Measurements from ENCODE around the gene SCUBE3. TPM values are rescaled to one million over a fixed set of nuclear protein-coding genes. Genes with fewer than 3 reads are reported as not detected.

SCUBE3 gene
- total RNA-seq, 2 experiments from 2014 or later = not detected

- no peak overlapping the region for H3K4me3 Mint-ChIP-seq
- ChIA-PET POLR2A (no interaction called here), CTCF (interaction anchor here (0.9 kb wide), 1 partner anchor 22 kb away, joined by 3 read pairs; no protein-coding TSS in a partner anchor)
- no peak overlapping the region for H3K27ac Mint-ChIP-seq
- no peaks in the 10 kb centered on the region for H3K4me1 Mint-ChIP-seq
- H3K36me3 Mint-ChIP-seq (ENCODE audit: low read depth) = no peaks in the 10 kb centered on the region
- H3K27me3 Mint-ChIP-seq = peaks cover 24% of the 10 kb centered on the region
- DNase-seq = no peak
- no peaks in the 10 kb centered on the region for H3K9me3 Mint-ChIP-seq
Observed at GRCh38 chr6:35183935-35184334, 29.8 kb upstream of the SCUBE3 start.

DNA sequence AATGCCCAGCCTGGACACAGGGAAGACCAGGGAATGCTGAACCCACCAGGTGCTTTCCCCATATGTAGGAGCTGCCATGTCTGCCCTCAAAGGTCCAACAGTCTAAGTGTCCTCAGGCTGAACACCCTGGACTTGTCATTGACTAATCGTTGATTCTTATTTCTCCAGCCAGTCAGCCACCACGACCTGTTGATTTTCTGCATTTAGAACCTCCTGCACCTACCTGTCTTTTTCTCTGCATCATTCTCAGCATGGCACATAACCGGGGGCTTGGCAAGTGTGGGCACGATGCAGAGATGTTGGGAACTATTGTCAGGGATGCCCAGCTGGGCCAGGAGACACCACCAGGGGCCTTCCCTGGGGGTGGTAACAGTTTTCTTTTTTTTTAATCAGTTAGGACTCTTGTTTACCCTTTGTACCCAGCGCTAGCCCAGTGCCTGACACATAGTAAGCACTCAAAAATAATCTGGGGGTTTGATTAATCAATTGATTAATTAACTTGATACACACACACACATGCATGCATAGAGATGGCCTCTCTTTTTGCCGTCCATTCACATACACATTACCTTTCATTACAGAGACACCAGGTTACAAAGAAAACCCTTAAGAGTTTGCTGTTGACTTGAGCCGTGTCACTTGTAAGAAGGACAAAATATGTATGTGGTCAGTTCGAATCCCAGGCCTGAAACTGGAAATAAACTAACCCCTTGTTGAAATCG lies 29.0 kb upstream of the SCUBE3 start:
- ChIA-PET POLR2A (no interaction called here), CTCF (interaction anchor here (0.9 to 1.0 kb wide), 2 partner anchors 14 to 56 kb away, joined by 3 to 4 read pairs; no protein-coding TSS in a partner anchor)
- Mint-ChIP-seq H3K4me3 (no peak overlapping the region), H3K27ac (no peak overlapping the region), H3K27me3 (peaks cover 26% of the 10 kb centered on the region), H3K9me3 (no peaks in the 10 kb centered on the region), H3K4me1 (no peaks in the 10 kb centered on the region), H3K36me3 (ENCODE audit: low read depth) (no peaks in the 10 kb centered on the region)
- no peak for DNase-seq

GRCh38 chr6:35185302-35185681 lies 28.5 kb upstream of the SCUBE3 start:
- Mint-ChIP-seq H3K4me3 (no peak overlapping the region), H3K36me3 (ENCODE audit: low read depth) (no peaks in the 10 kb centered on the region), H3K4me1 (no peaks in the 10 kb centered on the region), H3K27ac (no peak overlapping the region), H3K27me3 (peaks cover 26% of the 10 kb centered on the region), H3K9me3 (no peaks in the 10 kb centered on the region)
- POLR2A ChIA-PET = no interaction called here
- CTCF ChIA-PET = interaction anchor here (0.9 to 1.0 kb wide), 2 partner anchors 13 to 55 kb away, joined by 3 to 4 read pairs; no protein-coding TSS in a partner anchor
- no peak for DNase-seq

DNA sequence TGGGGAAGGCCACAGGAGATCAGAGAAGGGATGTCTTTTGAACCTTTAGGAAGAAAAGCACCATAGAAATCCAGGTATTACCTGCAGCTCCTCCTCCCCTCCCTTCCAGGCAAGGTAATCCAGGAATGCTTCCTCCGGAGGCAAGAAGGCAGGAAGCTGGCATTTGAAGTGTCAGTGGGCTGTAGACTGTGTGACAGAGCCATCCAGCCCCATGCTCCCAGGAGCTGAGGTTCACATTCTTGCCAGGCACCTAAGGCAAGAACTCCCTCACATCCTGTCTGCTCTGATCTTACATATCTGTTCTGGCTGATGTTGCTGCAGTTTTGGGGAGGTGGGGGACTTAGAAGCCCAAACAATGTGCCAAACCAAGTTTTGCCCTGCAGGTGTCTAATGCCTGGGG lies 27.8 kb upstream of the SCUBE3 start:
- peaks cover 26% of the 10 kb centered on the region for H3K27me3 Mint-ChIP-seq
- CTCF ChIA-PET = interaction anchor here (1.0 kb wide), 1 partner anchor 55 kb away, joined by 3 read pairs; no protein-coding TSS in a partner anchor
- POLR2A ChIA-PET = no interaction called here

DNA sequence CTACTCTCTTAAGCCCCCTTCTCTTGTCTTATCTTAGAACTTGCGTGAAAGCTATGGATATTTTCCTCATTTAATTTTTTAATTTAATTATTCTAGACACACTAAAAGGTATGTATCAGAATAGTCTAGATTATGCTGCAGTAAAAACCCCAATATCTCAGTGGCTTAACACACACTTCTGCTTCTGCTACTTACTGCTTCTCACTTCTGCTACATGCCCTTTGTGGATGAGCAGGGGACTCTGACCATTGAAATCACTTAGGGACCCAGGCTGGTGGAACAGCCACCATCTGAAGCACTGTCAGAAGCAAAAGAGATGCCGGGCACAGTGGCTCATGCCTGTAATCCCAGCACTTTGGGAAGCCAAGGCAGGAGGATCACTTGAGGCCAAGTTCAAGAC lies 27.2 kb upstream of the SCUBE3 start:
- CTCF ChIA-PET = interaction anchor here (0.6 kb wide), 1 partner anchor 1174 kb away, joined by 4 read pairs; no protein-coding TSS in a partner anchor
- DNase-seq = no peak
- peaks cover 26% of the 10 kb centered on the region for H3K27me3 Mint-ChIP-seq
- no peaks in the 10 kb centered on the region for H3K4me1 Mint-ChIP-seq
- no peak overlapping the region for H3K4me3 Mint-ChIP-seq
- H3K36me3 Mint-ChIP-seq (ENCODE audit: low read depth) = no peaks in the 10 kb centered on the region
- POLR2A ChIA-PET = no interaction called here
- no peak overlapping the region for H3K27ac Mint-ChIP-seq
- no peaks in the 10 kb centered on the region for H3K9me3 Mint-ChIP-seq

More for the DNA sequence above, 27.8 kb upstream of the SCUBE3 start:
- H3K4me1 Mint-ChIP-seq = no peaks in the 10 kb centered on the region
- no peak overlapping the region for H3K27ac Mint-ChIP-seq
- DNase-seq = no peak
- H3K9me3 Mint-ChIP-seq = no peaks in the 10 kb centered on the region
- H3K36me3 Mint-ChIP-seq (ENCODE audit: low read depth) = no peaks in the 10 kb centered on the region
- H3K4me3 Mint-ChIP-seq = no peak overlapping the region

DNA sequence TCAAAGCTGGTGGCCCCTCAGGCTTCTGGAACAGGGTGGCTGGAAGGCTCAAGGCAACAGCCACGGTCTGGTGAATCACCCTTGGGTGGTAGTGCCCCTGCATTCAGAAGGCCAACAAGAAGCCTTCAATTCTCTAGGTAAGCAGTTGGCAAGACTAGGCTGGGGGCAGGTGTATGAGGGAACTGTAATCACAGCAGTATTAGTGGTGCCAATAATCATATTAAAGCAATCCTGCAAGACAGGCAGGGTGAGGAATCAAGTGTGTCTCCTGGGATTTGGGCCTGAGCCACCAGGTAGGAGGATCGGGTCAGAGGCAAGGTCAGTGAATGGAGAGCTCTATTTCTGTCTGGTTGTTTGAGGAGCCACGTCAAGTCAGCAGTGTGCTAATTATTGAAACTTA lies 24.9 kb upstream of the SCUBE3 start:
- no peak overlapping the region for H3K27ac Mint-ChIP-seq
- CTCF ChIA-PET = no interaction called here
- POLR2A ChIA-PET = no interaction called here

DNA sequence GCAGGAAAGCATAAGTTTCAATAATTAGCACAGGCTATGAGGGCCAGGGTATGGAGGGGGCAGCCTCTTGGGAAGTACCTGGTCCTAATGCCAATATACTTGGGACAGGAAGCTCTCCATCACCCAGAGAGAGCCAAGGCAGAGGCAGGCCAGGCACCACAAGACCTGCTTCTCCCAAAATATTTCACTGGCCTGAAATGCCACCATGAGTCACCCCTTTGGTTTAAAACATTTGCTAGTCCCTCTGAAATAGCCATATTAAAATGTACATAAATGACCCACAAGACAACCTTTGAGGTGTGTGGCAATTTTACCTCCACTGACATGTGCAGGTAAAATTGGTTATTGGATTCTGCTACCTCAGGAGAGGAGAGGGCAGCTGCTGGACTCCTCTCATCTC lies 23.4 kb upstream of the SCUBE3 start:
- no peaks in the 10 kb centered on the region for H3K4me1 Mint-ChIP-seq
- no peak for DNase-seq
- no peaks in the 10 kb centered on the region for H3K9me3 Mint-ChIP-seq
- H3K27me3 Mint-ChIP-seq = peaks cover 12% of the 10 kb centered on the region
- ChIA-PET POLR2A (no interaction called here), CTCF (no interaction called here)
- H3K36me3 Mint-ChIP-seq (ENCODE audit: low read depth) = no peaks in the 10 kb centered on the region
- H3K4me3 Mint-ChIP-seq = no peak overlapping the region
- no peak overlapping the region for H3K27ac Mint-ChIP-seq

More for the DNA sequence above, 24.9 kb upstream of the SCUBE3 start:
- Mint-ChIP-seq H3K36me3 (ENCODE audit: low read depth) (no peaks in the 10 kb centered on the region), H3K27me3 (peaks cover 18% of the 10 kb centered on the region), H3K9me3 (no peaks in the 10 kb centered on the region), H3K4me3 (no peak overlapping the region), H3K4me1 (no peaks in the 10 kb centered on the region)
- DNase-seq = no peak

GRCh38 chr6:35191889-35192288 lies 21.9 kb upstream of the SCUBE3 start:
- DNase-seq = no peak
- POLR2A ChIA-PET = no interaction called here
- Mint-ChIP-seq H3K4me1 (no peaks in the 10 kb centered on the region), H3K4me3 (no peak overlapping the region), H3K9me3 (no peaks in the 10 kb centered on the region), H3K27ac (no peak overlapping the region), H3K36me3 (ENCODE audit: low read depth) (no peaks in the 10 kb centered on the region), H3K27me3 (peaks cover 13% of the 10 kb centered on the region)
- CTCF ChIA-PET = no interaction called here

- CTCF ChIA-PET = no interaction called here
- H3K9me3 Mint-ChIP-seq = no peaks in the 10 kb centered on the region
Observed at GRCh38 chr6:35192301-35192860, 21.4 kb upstream of the SCUBE3 start.

GRCh38 chr6:35194390-35194789 lies 19.4 kb upstream of the SCUBE3 start:
- H3K4me3 Mint-ChIP-seq = no peak overlapping the region
- ChIA-PET CTCF (no interaction called here), POLR2A (no interaction called here)
- H3K4me1 Mint-ChIP-seq = no peaks in the 10 kb centered on the region
- H3K27ac Mint-ChIP-seq = no peak overlapping the region
- no peak for DNase-seq
- H3K9me3 Mint-ChIP-seq = no peaks in the 10 kb centered on the region
- H3K36me3 Mint-ChIP-seq (ENCODE audit: low read depth) = no peaks in the 10 kb centered on the region
- H3K27me3 Mint-ChIP-seq = peaks cover 20% of the 10 kb centered on the region

More at GRCh38 chr6:35192301-35192860, 21.4 kb upstream of the SCUBE3 start:
- Mint-ChIP-seq H3K27ac (no peak overlapping the region), H3K36me3 (ENCODE audit: low read depth) (no peaks in the 10 kb centered on the region), H3K4me3 (no peak overlapping the region), H3K4me1 (no peaks in the 10 kb centered on the region), H3K27me3 (peaks cover 13% of the 10 kb centered on the region)
- no peak for DNase-seq
- POLR2A ChIA-PET = no interaction called here

- no peak overlapping the region for H3K4me3 Mint-ChIP-seq
- H3K9me3 Mint-ChIP-seq = no peaks in the 10 kb centered on the region
- DNase-seq = no peak
- ChIA-PET POLR2A (no interaction called here), CTCF (no interaction called here)
- no peak overlapping the region for H3K27ac Mint-ChIP-seq
- H3K27me3 Mint-ChIP-seq = peaks cover 23% of the 10 kb centered on the region
- no peaks in the 10 kb centered on the region for H3K4me1 Mint-ChIP-seq
- H3K36me3 Mint-ChIP-seq (ENCODE audit: low read depth) = no peaks in the 10 kb centered on the region
Observed at GRCh38 chr6:35195120-35195780, 18.5 kb upstream of the SCUBE3 start.

- Mint-ChIP-seq H3K4me1 (no peaks in the 10 kb centered on the region), H3K9me3 (no peaks in the 10 kb centered on the region), H3K4me3 (no peak overlapping the region), H3K36me3 (ENCODE audit: low read depth) (no peaks in the 10 kb centered on the region), H3K27me3 (peaks cover 23% of the 10 kb centered on the region), H3K27ac (no peak overlapping the region)
- ChIA-PET POLR2A (interaction anchor here (0.7 kb wide), 1 partner anchor 9 kb away, joined by 11 read pairs; no protein-coding TSS in a partner anchor), CTCF (interaction anchor here (1.0 kb wide), 1 partner anchor 11 kb away, joined by 4 read pairs; no protein-coding TSS in a partner anchor)
- no peak for DNase-seq
Observed at GRCh38 chr6:35197196-35197595, 16.6 kb upstream of the SCUBE3 start.

DNA sequence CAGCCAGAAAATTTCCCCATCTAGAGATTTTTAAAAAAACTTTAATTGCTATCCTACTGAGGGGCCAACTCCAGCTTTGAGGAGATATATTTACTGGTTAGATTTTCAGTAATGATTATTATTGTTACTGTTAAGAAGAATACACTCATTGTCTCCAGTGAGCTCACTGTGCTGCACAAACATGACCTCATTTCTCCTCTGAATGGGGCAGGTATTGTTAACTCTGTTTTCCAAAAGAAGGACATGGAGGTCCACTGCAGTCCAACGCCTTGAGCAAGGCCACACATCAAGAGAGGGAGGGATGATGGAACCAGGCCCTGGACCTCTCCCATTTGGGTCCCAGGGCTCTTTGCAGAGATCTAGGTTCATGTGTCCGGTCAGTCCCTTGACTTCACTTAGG lies 13.9 kb upstream of the SCUBE3 start:
- no peak for DNase-seq
- CTCF ChIA-PET = interaction anchor here (1.2 kb wide), 1 partner anchor 38 kb away, joined by 3 read pairs; no protein-coding TSS in a partner anchor
- POLR2A ChIA-PET = no interaction called here
- Mint-ChIP-seq H3K36me3 (ENCODE audit: low read depth) (no peaks in the 10 kb centered on the region), H3K9me3 (no peaks in the 10 kb centered on the region), H3K4me1 (no peaks in the 10 kb centered on the region), H3K27ac (no peak overlapping the region), H3K27me3 (peaks cover 38% of the 10 kb centered on the region), H3K4me3 (no peak overlapping the region)
